Omental fat pad (tissue), 4 donors: ENCODE data around the gene KLF9. TPM values are rescaled to one million over a fixed set of nuclear protein-coding genes. Genes with fewer than 3 reads are reported as not detected.

Experiments used
- ATAC-seq: fragments of 150-250 bp; one replicate; pipeline ENCODE4 v1.9.1; 2016; ENCODE audit warnings: mild to moderate bottlenecking, moderate library complexity; ENCODE audit not compliant: low FRiP score
- DNase-seq: peaks from one replicate; pipeline ENCODE4 v3.0.0-alpha.2; 2019; ENCODE audit warnings: low spot score
- CTCF ChIP-seq, 3 donors: fragments of 450-650 bp; IDR thresholded peaks; one replicate each; pipeline ENCODE4 v1.5.1; 2016 to 2017; ENCODE audit warnings: antibody characterized with exemption in 3 of 3, mild to moderate bottlenecking in 3 of 3, moderate library complexity in 2 of 3
- total RNA-seq, 4 donors: library from RNA; depleted of rRNA; stranded (reverse); fragments of >200 nt; gene quantifications; one replicate each; pipeline ENCODE4 v1.1.0, GENCODE V29; 2016

The KLF9 gene
- total RNA-seq, 4 donors from 2014 or later = 63.4 to 237 (median 164) TPM

GRCh38 chr9:70389621-70390266 is 24.7 kb downstream of the KLF9 start:
- ATAC-seq (peak; percentile 49), DNase-seq (no peak)
- no peak for TF ChIP-seq CTCF (IDR thresholded peaks at IDR 0.05)

GRCh38 chr9:70389188-70389587 is 25.3 kb downstream of the KLF9 start:
- DNase-seq = no peak
- no peak for TF ChIP-seq CTCF (IDR thresholded peaks at IDR 0.05)
- no peak for ATAC-seq

- ATAC-seq = no peak
- TF ChIP-seq CTCF (IDR thresholded peaks at IDR 0.05) = no peak
- DNase-seq = no peak
These were observed 26.8 kb downstream of the KLF9 start for GRCh38 chr9:70387663-70388062.

GRCh38 chr9:70385426-70385825 is 29.0 kb downstream of the KLF9 start:
- DNase-seq (no peak), ATAC-seq (no peak)
- no peak for TF ChIP-seq CTCF (IDR thresholded peaks at IDR 0.05)

GRCh38 chr9:70382709-70383605 is 31.5 kb downstream of the KLF9 start:
- no peak for TF ChIP-seq CTCF (IDR thresholded peaks at IDR 0.05)
- DNase-seq (no peak), ATAC-seq (peak; percentile 22)

- DNase-seq (no peak), ATAC-seq (no peak)
- TF ChIP-seq CTCF (IDR thresholded peaks at IDR 0.05) = no peak
These were observed 32.3 kb downstream of the KLF9 start for GRCh38 chr9:70382046-70382708.
